Activated CD4-positive, alpha-beta T cell treated with anti-CD3 and anti-CD28 coated beads, Interleukin-2, amount 50 U/mL, for 16 hours (primary cell): ENCODE measurements around the gene POLA1.

Source experiments
- DNase-seq: peaks from one replicate; pipeline ENCODE4 v3.0.0-alpha.2; 2020

POLA1 gene

GRCh38 chrX:24877854-24878650 lies 184.3 kb downstream of the POLA1 start:
- no peak for DNase-seq

DNA sequence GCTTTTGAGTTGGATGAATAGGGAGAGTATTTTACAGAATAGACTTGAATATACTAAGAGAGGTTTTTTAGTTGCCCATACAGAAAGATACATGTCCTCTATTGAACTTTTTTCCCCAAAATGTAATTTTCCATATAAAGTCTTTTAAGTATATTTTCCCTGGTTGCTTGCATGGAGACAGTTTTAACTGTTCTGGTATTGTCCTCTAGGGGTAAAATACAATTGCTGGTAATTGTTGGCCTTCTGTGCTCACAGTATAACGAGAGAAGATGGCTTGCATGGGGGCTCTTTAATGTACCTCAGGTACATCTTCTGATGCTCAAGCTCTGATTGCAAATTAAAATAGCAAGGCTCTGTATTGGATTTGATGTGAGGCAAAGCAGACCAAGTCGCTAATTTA lies 186.0 kb downstream of the POLA1 start:
- DNase-seq: no peak

- DNase-seq: no peak
Measured at GRCh38 chrX:24886916-24887315, 193.2 kb downstream of the POLA1 start.

DNA sequence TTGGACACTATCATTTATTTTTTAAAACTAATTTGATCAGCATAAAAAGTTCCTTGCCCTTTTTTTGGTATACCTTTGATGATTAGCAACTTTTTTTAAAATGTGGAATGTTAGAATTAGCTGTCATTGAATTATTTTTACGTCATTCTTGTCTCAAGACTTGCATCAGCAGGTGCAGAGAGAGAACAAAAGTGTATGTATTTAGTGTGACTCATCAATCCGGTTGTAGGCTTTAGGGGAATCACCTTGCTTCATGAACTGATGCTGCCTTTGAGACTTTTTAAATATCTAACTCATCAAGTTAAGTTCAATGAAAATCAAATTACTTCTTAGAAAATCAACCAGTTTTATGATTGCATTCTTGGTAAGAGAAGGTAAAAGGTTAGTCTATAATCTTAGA lies 197.0 kb downstream of the POLA1 start:
- peak; percentile 27 for DNase-seq

- DNase-seq: no peak
Measured at GRCh38 chrX:24899391-24899790, 205.7 kb downstream of the POLA1 start.

- DNase-seq: no peak
Measured at GRCh38 chrX:24900234-24900633, 206.5 kb downstream of the POLA1 start.

- no peak for DNase-seq
Measured at GRCh38 chrX:24902806-24903205, 209.1 kb downstream of the POLA1 start.

- DNase-seq: no peak
Measured at GRCh38 chrX:24918715-24919114, 225.0 kb downstream of the POLA1 start.

GRCh38 chrX:24920769-24921168 lies 227.1 kb downstream of the POLA1 start:
- peak; percentile 69 for DNase-seq

GRCh38 chrX:24925430-24925829 lies 231.7 kb downstream of the POLA1 start:
- peak; percentile 8 for DNase-seq

GRCh38 chrX:24927372-24927771 lies 233.7 kb downstream of the POLA1 start:
- DNase-seq: no peak

DNA sequence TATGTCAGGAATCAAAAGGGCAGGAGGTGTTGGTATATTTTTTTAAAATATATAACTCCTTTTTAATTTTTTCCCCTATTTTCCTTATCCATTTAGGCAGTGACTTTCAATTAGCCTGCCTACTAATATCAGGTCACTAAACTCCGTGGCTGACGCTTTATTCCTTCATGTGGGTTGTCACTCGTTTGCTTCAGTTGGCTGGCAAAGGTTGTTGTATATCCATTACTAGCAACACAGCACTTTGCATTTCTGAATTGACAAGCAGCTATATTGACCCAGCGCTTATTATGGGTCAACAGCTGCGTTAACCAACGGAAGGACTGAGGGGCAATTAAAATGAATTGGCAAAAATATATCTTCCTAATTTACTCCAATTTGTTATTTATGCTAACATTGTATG lies 234.4 kb downstream of the POLA1 start:
- no peak for DNase-seq

DNA sequence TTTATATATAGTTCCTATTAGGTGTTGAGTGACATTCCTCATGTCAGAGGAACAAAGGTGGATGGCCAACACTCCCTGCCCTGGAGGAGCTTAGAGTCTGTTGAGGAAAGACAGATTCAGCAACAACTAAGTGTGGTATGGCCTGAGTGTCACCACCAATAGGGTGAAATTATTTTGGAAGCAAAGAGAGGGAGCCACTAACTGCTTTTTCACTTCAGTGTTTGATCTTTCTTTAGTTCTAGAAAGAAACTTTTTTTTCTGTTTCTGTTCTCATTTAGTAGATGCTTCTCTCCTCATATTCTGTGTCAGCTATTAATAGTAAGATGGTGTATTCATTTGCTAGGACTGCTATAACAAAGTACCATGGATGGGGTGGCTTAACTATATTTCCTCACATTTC lies 240.6 kb downstream of the POLA1 start:
- no peak for DNase-seq

DNA sequence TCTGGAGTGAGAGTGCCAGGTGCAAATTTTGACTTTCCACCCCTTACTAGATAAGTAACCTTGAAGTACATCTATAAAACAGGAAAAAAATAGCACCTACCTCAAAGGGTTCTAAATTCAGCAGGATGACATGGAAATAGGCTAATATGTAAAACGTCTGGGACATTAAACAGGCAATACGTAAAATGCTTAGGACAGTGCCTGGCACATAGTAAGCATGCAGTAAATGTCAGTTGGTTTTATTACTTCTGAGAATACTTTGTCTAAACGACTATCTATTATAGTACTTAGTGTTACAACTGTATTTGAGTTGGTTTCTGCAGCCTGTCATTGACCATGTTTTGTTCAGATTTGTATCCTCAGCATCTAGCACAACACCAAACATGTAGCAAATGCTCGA lies 251.3 kb downstream of the POLA1 start:
- no peak for DNase-seq

- DNase-seq: no peak
Measured at GRCh38 chrX:24946369-24946768, 252.7 kb downstream of the POLA1 start.

DNA sequence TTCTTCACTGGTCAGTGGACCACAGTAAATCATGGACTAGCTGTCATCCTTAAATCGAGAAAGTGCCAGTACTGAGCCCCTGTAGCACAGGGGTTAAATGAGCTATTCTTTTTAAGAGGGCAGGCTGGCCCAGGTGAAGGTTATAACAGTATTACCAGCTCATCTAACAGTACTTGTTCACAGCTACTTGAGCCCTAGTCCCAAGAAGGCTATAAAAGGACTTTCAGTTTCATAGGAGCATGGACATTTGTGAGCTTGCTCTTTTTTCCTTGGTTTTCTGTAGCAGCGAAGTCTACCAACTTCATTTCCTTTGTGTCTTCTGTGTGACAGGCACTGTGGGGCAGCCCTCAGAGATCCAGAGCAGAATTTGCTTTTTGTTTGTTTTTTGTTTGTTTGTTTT lies 261.0 kb downstream of the POLA1 start:
- DNase-seq: no peak

- DNase-seq: no peak
Measured at GRCh38 chrX:24955372-24955930, 261.7 kb downstream of the POLA1 start.

DNA sequence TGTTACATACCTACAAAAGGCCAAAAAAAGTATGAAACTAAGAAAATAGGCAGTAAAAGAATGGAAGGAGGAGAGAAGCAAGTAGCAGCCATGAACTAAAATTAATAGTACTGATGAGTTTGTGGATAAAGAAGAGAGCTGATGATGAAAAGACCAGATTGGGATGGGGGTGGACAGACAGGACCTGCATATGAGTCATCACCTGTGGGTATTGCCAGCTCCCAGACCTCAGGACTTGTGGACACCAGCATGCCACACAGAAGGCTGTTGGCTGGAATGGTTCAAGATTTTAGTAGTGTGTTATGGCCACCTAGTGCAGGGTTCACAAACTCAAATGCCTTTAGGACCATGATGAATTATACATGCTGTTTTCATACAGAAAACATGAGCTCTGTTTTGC lies 263.1 kb downstream of the POLA1 start:
- no peak for DNase-seq

- DNase-seq: no peak
Measured at GRCh38 chrX:24961809-24962208, 268.1 kb downstream of the POLA1 start.

DNA sequence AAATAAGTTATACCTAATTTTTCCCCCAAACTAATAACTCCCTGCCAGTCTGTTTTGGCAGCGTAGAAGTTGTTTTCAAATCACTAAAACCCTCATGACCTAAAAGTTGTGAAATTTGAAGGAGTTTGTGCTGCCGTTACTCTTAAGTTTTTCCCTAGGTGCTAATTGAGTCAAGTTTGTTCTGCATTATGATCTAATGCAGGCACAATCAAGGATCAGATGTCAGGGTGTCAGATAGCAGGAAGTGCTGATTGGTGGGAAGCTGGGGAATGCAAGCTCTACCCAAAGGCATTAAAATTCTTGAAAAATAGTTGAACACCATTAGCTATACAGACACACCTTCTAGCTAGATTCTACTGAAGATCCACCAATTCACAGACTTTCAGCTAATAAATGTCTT lies 270.1 kb downstream of the POLA1 start:
- DNase-seq: no peak

GRCh38 chrX:24965372-24965771 lies 271.7 kb downstream of the POLA1 start:
- DNase-seq: no peak

GRCh38 chrX:24969812-24970211 lies 276.1 kb downstream of the POLA1 start:
- no peak for DNase-seq

DNA sequence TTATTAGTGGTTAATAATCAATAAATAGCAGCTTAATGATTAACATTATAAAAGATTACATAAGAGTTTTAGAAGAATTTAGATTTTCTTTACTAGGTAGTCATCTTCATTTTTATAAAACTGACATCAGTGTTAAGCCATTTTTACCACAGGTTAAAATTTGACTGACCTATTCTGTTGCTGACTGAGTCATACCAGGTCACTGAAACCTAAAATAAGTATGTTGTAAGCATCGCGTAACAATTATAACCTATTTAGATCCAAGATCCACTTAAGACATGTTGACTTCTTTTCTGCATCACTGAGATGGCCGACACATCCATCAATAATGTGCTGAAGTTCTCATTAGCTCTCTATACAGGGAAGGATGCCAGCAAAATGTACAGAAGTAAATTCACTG lies 285.4 kb downstream of the POLA1 start:
- no peak for DNase-seq

DNA sequence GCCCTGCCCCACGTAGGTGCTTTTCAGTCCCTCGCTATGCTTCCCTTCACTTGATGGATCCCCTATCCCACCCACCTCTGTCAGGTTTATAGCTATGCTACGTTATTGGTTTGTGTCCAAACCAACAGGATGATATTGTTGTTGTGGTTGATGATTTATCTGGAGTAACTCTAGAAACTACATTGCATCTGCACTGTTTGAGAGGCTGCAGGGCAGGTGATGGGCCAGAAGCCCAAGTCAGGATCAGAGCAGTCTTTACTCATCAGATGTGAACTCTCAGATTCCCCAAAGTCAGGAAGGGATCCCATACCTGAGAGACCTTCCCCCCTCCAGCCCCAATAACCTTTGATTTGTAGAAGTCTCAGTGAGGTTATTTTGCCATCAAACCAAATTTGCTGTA lies 287.3 kb downstream of the POLA1 start:
- no peak for DNase-seq
